Aorta (tissue), 5 donors: ENCODE data around the gene ZNF253. TPM values are rescaled to one million over a fixed set of nuclear protein-coding genes. Genes with fewer than 3 reads are reported as not detected.
A peak's percentile ranks its signal among the peaks of the same experiment; 100 is the strongest.
"Not testable (repeated sequence)": the region's sequence is repeated elsewhere in the genome, so short reads cannot be mapped to it uniquely, and the experiment has no call there.

Source experiments
- ATAC-seq: fragments of 200-7000 bp; cut with Tn5 transposase; one replicate; pipeline ENCODE4 v1.9.1; 2022; ENCODE audit warnings: moderate library complexity; ENCODE audit not compliant: low FRiP score
- DNase-seq, 2 donors: peaks; one replicate each; pipeline ENCODE4 v3.0.0-alpha.2; 2020
- H3K27ac ChIP-seq, 2 donors: one replicate each; pipeline ENCODE4 v1.5.1; 2013; ENCODE audit warnings: low read length in 2 of 2, mild to moderate bottlenecking in 2 of 2, moderate library complexity in 2 of 2, control low read depth in 1 of 2, inconsistent platforms in 1 of 2, low read depth in 1 of 2
- H3K27me3 ChIP-seq, 2 donors: one replicate each; pipeline ENCODE4 v1.6.1; 2013; ENCODE audit warnings: control low read depth in 1 of 2, low read length in 1 of 2, mild to moderate bottlenecking in 1 of 2, moderate library complexity in 1 of 2; ENCODE audit not compliant: insufficient read depth in 2 of 2, control insufficient read depth in 1 of 2
- H3K36me3 ChIP-seq, 2 donors: one replicate each; pipeline ENCODE4 v1.6.1; 2013; ENCODE audit warnings: control low read depth in 1 of 2, low read length in 1 of 2, mild to moderate bottlenecking in 1 of 2; ENCODE audit not compliant: insufficient read depth in 2 of 2, control insufficient read depth in 1 of 2
- H3K4me1 ChIP-seq, 2 donors: one replicate each; pipeline ENCODE4 v1.6.1; 2013; ENCODE audit warnings: low read length in 2 of 2, control low read depth in 1 of 2, mild to moderate bottlenecking in 1 of 2, moderate library complexity in 1 of 2; ENCODE audit not compliant: insufficient read depth in 2 of 2, control insufficient read depth in 1 of 2
- H3K4me3 ChIP-seq, 2 donors: one replicate each; pipeline ENCODE4 v1.5.1; 2013; ENCODE audit warnings: low read length in 2 of 2, control low read depth in 1 of 2, mild to moderate bottlenecking in 1 of 2
- H3K9me3 ChIP-seq: one replicate; pipeline ENCODE4 v1.6.1; 2013; ENCODE audit warnings: mild to moderate bottlenecking, low read length; ENCODE audit not compliant: control insufficient read depth
- WGBS, 2 donors: extraction: QIAGEN DNeasy Blood & Tissue Kit; methylation state at CpG; one replicate each; pipeline ENCODE4 v1.1.7; 2013; 5-methylcytosine and 5-hydroxymethylcytosine counted together
- intact Hi-C, 2 donors: fragments of 100-400 bp; cut with DNase I; formaldehyde crosslinking; loops; one replicate each; pipeline versions ENCODE4 v1.14.2 to v1.15.0; 2022
- polyA plus RNA-seq, 2 donors: library from polyadenylated mRNA; stranded (reverse); fragments of 200-250 nt; gene quantifications; one replicate each; pipeline ENCODE4 v1.2.3, GENCODE V29; 2013
- total RNA-seq, 2 donors: library from RNA; stranded (reverse); fragmentation: NEBNext Ultra II Directional; extraction: Animal tissue kit (Norgen Biotek cat#: 25700); gene quantifications; one replicate each; pipeline ENCODE4 v1.2.1, GENCODE V29; 2021
- donor health status: healthy with polysubstance abuse.
- donor health status: Bipolar disorder and iron deficiency.
- donor health status: DM: no; HTN: no; CAD: no.
- donor health status: DM: no; HTN: no; CAD: no.
- donor health status: DM: yes; HTN: yes; CAD: no.

Gene ZNF253
- total and polyA plus RNA-seq, 4 donors: 2.8 to 12.6 (median 4.7) TPM

- ATAC-seq: no peak
- no peak for DNase-seq
- Histone ChIP-seq H3K36me3 (no peaks in the 10 kb centered on the region), H3K4me1 (no peaks in the 10 kb centered on the region), H3K4me3 (no peak overlapping the region), H3K9me3 (no peaks in the 10 kb centered on the region), H3K27ac (no peak overlapping the region), H3K27me3 (no peaks in the 10 kb centered on the region)
- WGBS, 2 donors: 63 to 68% methylated on average over 1 of the region's 1 CpG
- intact Hi-C loops: no loop called here
Observed at GRCh38 chr19:19911150-19911549, 45.5 kb downstream of the ZNF253 start.

GRCh38 chr19:19914596-19914995 is 48.9 kb downstream of the ZNF253 start:
- no peaks in the 10 kb centered on the region for H3K9me3 ChIP-seq
- intact Hi-C loops: no loop called here
- no peaks in the 10 kb centered on the region for H3K36me3 ChIP-seq
- DNase-seq: no peak
- no peaks in the 10 kb centered on the region for H3K4me1 ChIP-seq
- no peaks in the 10 kb centered on the region for H3K27me3 ChIP-seq
- 62 to 64% methylated on average over 3 of the region's 3 CpGs for WGBS, 2 donors
- no peak overlapping the region for H3K4me3 ChIP-seq
- no peak for ATAC-seq
- H3K27ac ChIP-seq: no peak overlapping the region

GRCh38 chr19:19930417-19930816 is 64.7 kb downstream of the ZNF253 start:
- H3K27ac ChIP-seq, H3K27me3 ChIP-seq, H3K4me1 ChIP-seq, ATAC-seq, intact Hi-C loops, H3K9me3 ChIP-seq, H3K4me3 ChIP-seq, H3K36me3 ChIP-seq: not testable (repeated sequence)
- peak; percentile 64 to 80 for DNase-seq
- WGBS, 2 donors: 63 to 68% methylated on average over 7 of the region's 7 CpGs

GRCh38 chr19:19933432-19934314 is 68.0 kb downstream of the ZNF253 start:
- WGBS, 2 donors: 93 to 98% methylated on average over 3 of the region's 3 CpGs
- H3K36me3 ChIP-seq, DNase-seq, H3K4me1 ChIP-seq, ATAC-seq, H3K27me3 ChIP-seq, intact Hi-C loops, H3K27ac ChIP-seq, H3K4me3 ChIP-seq, H3K9me3 ChIP-seq: not testable (repeated sequence)

GRCh38 chr19:19937403-19937802 is 71.7 kb downstream of the ZNF253 start:
- H3K36me3 ChIP-seq: no peaks in the 10 kb centered on the region
- peaks cover 4% of the 10 kb centered on the region for H3K9me3 ChIP-seq
- no peak overlapping the region for H3K4me3 ChIP-seq
- H3K4me1 ChIP-seq: no peaks in the 10 kb centered on the region
- ATAC-seq: no peak
- no peak overlapping the region for H3K27ac ChIP-seq
- intact Hi-C loops: no loop called here
- 82 to 96% methylated on average over 2 of the region's 2 CpGs for WGBS, 2 donors
- no peaks in the 10 kb centered on the region for H3K27me3 ChIP-seq
- DNase-seq: no peak

- no peaks in the 10 kb centered on the region for H3K36me3 ChIP-seq
- WGBS, 2 donors: 27 to 28% methylated on average over 2 of the region's 2 CpGs
- no peak for ATAC-seq
- no peaks in the 10 kb centered on the region for H3K4me1 ChIP-seq
- H3K27ac ChIP-seq: no peak overlapping the region
- intact Hi-C loops: no loop called here
- peaks cover 4% of the 10 kb centered on the region for H3K9me3 ChIP-seq
- H3K4me3 ChIP-seq: no peak overlapping the region
- H3K27me3 ChIP-seq: no peaks in the 10 kb centered on the region
- DNase-seq: no peak
Observed at GRCh38 chr19:19938449-19938848, 72.8 kb downstream of the ZNF253 start.

- intact Hi-C loops: no loop called here
- no peak for ATAC-seq
- H3K27ac ChIP-seq: no peak overlapping the region
- H3K4me3 ChIP-seq: no peak overlapping the region
- no peaks in the 10 kb centered on the region for H3K9me3 ChIP-seq
- no peaks in the 10 kb centered on the region for H3K4me1 ChIP-seq
- WGBS, 2 donors: 80 to 83% methylated on average over 8 of the region's 8 CpGs
- H3K36me3 ChIP-seq: no peaks in the 10 kb centered on the region
- no peak for DNase-seq
- H3K27me3 ChIP-seq: no peaks in the 10 kb centered on the region
Observed at GRCh38 chr19:19943848-19944582, 78.3 kb downstream of the ZNF253 start.
